NCI-H510A (cell line): ENCODE results near the gene KCNMA1.

Experiments used
- DNase-seq: peaks from one replicate; lab custom pipeline; 2025; lab: John Stamatoyannopoulos, UW

The KCNMA1 gene

DNA sequence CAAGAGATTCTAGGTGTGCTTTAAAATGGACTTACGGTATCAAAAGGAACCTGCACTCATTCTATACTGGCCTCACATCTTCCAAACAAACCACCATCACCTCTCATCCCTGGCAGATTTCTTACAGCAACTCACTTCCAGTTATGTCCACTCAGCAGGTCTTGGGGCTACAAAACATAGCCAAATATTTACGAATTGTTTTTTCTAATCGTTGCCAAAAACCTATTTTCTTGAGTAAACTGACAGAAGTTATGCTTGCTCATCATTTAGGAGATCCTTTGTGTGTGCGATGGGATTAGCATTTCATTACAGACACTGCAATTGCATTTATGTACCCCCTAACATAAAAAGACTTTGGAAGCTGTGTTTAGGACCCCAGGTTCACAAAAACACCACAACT lies 2.7 kb downstream of the KCNMA1 start:
- no peak for DNase-seq

- DNase-seq: no peak
These were observed 4.2 kb downstream of the KCNMA1 start for GRCh38 chr10:77633376-77633775.

GRCh38 chr10:77631241-77631640 lies 6.4 kb downstream of the KCNMA1 start:
- DNase-seq: no peak

DNA sequence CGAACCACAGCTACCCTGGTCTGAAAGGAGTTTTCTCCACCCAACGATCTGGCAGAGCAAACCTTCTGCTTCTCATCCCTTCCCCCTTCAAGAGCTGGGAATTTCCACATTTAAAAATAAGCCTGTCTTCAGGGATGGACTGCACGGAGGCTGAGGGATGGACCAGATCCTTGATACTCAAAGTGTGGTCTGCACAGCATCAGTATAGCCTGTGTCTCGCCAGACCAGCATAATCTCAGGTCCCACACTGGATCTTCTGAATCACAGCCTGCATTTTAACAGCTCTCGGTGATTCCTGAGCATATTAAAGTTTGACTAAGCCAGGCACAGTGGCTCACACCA lies 7.1 kb downstream of the KCNMA1 start:
- DNase-seq: no peak

- DNase-seq: no peak
These were observed 7.7 kb downstream of the KCNMA1 start for GRCh38 chr10:77629775-77630506.

DNA sequence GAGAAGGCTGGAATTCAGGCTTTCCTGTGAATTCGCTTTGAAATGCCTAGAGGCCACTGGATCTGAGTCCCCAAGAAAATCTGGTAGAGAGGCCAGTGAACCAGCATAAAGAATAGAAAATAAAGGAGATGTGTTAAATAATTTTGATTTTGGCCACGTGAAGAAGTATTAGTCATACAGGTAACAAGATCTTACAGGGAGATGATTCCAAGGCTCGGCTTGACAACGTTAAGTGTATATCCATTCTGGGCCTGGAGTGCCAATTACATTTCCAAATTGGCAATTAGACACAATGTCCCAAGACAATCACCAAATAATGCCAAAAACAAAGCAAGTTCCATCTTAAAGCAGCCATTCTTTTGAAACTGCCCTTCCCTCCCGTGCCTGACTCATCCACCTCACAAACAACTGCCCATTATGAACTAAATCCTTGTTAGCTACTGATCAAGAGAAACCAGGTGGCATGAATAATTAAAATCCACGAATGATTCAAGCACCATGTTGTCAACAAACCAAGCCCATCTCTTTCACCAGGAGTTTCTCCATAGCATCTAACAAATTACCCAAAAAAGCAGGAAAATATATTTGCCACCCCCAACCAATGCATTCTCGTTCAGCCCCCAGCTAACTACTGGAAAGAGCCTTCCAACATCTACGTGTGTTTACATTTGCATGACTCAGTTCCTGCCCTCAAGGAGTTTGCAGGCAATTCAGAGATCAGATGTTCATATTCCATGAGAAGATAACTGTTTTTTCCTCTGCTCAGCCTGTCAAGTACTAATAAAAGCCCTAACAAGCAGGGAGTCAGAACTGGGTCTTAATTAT lies 8.5 kb downstream of the KCNMA1 start:
- DNase-seq: no peak

GRCh38 chr10:77626266-77626935 lies 11.2 kb downstream of the KCNMA1 start:
- no peak for DNase-seq

GRCh38 chr10:77625379-77625778 lies 12.2 kb downstream of the KCNMA1 start:
- DNase-seq: no peak

DNA sequence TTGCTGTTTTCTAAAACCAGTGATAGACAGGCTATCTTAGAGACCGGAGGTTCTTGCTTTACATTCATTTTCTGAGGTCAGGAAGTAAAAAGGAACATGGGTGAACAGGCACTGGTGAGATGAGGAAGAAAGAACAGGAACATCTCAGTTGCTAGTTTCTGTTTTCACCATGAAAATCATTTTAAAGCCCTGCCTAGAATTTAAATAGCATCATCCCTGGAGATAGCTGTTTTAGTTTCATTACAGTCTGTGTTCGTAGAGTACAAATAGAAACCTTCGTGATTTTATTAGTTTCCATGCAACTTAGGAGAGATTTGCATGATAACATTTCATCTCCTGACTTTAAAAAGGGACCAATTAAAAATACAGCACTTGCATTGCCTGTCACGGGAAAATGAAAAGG lies 14.7 kb downstream of the KCNMA1 start:
- no peak for DNase-seq

- no peak for DNase-seq
These were observed 16.9 kb downstream of the KCNMA1 start for GRCh38 chr10:77620731-77621130.

DNA sequence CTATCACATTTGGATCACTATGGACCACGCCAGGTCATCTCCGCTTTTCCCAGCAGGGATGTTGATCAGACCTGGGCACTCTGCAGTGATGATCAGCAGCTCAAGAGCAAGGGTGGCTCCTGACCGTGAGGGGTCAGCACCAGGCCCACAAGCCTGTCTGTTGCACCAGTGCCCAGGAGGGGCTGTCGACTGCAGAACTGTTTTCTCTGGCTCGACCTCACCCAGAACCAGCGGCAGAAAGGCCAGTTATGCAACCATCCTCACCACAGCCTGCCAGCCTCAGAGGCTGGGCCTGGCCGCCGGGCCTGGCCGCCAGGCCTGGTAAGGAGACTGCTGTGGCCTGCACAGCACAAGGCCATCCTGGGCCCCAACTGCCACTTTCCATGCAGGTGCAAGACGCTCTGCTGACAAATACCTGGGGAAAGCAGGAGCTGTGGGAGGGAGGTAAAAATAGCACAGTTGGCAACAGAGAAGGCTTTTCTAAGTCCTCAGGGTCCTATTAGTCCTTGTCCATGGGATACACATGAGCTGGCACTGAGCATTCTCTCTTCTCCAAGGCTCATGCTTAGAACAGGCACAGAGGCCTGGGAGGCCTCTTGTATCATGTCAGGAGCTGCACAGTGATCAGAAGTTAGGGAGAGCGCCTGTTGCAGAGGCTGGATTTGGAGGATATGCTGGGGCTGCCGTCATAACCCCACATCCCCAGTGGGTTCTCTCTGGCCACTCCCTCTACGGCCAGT lies 17.5 kb downstream of the KCNMA1 start:
- DNase-seq: no peak

DNA sequence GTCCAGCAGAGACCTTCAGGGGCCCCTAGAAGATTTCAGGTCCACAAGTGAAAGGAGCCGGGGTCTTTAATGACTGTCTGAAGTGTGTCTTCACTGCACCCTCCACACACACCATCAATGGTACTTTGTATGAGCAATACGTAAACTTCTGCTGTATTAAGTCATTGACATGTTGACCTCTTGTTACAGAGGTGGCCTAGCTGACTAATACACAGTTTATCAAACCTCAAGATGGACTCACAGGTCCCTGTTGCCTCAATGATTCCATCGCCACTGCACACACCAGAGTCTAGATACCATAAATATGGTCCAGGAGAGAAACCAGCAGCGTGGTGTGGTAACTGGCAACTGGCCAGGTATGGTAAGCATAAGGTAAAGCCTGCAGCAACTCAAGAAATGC lies 19.5 kb downstream of the KCNMA1 start:
- no peak for DNase-seq

- DNase-seq: no peak
These were observed 20.8 kb downstream of the KCNMA1 start for GRCh38 chr10:77616766-77617165.

DNA sequence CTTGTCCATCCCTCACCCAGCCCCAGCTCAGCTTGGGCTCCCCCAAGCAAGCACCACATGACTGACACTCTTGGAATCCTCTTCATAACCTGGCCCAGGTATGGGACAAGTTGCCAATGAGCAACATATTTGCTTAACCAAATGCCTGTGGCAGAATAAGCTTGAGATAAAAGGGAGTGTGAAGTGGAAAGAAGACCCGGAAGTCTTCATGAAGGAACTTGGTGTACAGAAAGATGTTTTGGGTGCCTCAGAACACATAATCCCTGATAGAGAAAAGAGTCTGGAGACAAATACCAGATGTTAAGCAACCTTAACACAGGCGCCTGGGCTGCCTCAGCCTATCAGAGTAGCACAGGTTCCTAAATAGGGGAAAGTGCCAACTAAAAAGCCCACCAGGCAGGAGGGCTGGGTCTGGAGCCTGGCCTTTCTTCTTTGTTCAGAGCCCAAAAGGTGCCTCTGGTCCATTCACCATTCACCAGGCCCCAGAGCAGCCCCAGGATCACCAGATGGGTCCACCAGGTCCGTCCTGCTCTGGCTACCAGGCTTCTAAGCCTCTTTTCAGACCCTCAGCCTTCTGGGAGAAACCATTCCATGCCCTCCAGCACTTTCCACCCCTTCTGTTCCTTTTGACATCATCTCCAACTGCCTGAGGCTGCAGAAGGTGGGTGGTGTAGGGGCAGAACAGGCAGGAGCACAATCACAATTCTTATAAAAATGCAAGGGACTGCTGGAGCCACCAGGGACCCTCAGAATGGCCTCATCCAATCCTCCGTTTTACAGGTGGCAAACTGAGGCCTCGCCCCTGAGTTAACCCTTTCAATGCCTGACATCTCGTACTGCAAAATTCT lies 22.6 kb downstream of the KCNMA1 start:
- no peak for DNase-seq

GRCh38 chr10:77613476-77614130 lies 24.0 kb downstream of the KCNMA1 start:
- no peak for DNase-seq

GRCh38 chr10:77611670-77612069 lies 25.9 kb downstream of the KCNMA1 start:
- no peak for DNase-seq

DNA sequence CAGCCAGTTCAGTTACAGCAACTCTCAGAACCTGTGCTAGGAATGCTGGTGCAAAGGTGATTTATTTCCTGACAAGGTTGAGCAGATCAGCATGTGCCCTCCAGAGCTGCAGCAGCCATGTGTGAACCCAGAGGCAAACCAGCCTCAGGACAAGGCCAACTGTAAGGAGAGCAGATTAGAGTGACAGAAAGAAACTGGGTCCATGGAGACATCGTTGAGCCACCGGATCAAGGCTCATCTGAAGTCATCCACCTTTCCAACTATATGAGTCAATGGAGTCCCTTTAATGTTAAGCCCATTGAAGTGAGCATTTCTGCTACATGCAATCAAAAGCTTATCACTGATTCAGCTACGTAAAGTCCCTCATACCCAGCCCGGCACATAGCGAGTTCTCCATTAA lies 26.4 kb downstream of the KCNMA1 start:
- no peak for DNase-seq

GRCh38 chr10:77609781-77610272 lies 27.8 kb downstream of the KCNMA1 start:
- no peak for DNase-seq

DNA sequence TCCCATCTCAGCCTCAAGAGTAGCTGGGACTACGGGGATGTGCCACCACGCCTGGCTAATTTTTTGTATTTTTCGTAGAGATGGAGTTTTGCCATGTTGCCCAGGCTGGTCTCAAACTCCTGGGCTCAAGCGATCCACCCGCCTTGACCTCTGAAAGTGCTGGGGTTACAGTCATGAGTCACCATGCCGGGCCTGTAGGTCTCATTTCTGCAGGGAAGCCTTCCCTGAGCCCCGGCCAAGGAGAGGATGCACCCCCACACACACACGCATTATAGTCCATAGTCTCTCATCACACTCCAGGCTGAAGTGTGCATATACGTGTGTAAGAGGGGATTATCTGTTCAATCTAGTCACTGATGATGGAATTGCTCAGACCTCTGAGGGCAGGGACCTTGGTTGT lies 29.3 kb downstream of the KCNMA1 start:
- no peak for DNase-seq

- no peak for DNase-seq
These were observed 30.9 kb downstream of the KCNMA1 start for GRCh38 chr10:77606751-77607150.

DNA sequence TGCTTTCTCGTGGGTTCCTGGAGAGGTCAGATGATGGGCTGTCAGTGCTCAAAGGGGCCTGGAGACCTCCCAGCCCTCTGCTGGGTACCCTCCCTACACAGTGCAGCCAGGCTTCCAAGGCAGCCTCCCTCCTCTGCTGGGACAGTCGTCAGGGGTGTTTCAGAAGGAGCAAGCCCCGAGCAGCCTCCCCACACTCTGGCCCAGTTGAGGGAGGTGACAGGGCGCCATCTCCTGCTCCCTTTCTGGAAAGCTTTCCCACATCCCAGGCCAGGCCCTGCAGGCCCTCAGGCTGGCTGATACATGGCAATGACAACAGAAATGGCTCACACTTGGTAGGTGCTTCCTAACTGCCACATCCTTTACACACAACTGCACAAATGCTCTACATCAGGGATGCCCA lies 32.1 kb downstream of the KCNMA1 start:
- no peak for DNase-seq
